NCI-H1694 treated with DMSO at 0.1 percent for 48 hours (cell line): ENCODE measurements around the gene SCNN1A.
"Not testable (repeated sequence)": the region's sequence is repeated elsewhere in the genome, so short reads cannot be mapped to it uniquely, and the experiment has no call there.

Experiments
- DNase-seq: peaks from one replicate; lab custom pipeline; 2025; lab: John Stamatoyannopoulos, UW

The SCNN1A gene

GRCh38 chr12:6347367-6348338 is 27.7 kb downstream of the SCNN1A start:
- DNase-seq = no peak

- no peak for DNase-seq
Observed at GRCh38 chr12:6346942-6347341, 28.4 kb downstream of the SCNN1A start.

DNA sequence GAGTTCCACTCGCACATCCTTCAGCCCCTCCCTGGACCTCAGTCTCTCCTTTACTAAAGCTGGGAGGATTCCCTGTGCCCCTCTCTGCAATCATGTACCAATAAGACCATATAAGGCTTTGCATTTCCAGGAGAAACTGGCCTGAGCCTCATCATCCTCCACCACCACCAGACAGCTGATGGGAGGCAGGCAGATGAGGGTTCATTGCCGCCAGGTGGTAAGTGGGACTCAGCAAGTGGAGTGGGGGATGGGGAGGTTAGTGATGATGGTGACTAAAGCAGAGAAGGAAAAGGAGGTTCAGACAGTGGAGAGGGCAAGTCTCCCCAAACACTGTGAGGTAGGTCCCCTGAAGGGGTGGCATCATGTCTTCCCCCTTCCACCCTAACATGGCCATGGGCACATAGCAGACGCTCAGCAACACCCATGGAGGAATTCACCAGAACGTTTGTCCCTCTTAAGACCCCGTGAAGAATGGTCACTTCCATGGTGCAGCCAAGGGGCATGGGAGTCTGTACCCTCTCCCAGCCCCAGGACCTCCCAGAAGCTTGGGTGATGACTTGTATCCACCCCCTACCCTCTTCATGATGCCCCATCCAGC is 29.0 kb downstream of the SCNN1A start:
- DNase-seq = no peak

DNA sequence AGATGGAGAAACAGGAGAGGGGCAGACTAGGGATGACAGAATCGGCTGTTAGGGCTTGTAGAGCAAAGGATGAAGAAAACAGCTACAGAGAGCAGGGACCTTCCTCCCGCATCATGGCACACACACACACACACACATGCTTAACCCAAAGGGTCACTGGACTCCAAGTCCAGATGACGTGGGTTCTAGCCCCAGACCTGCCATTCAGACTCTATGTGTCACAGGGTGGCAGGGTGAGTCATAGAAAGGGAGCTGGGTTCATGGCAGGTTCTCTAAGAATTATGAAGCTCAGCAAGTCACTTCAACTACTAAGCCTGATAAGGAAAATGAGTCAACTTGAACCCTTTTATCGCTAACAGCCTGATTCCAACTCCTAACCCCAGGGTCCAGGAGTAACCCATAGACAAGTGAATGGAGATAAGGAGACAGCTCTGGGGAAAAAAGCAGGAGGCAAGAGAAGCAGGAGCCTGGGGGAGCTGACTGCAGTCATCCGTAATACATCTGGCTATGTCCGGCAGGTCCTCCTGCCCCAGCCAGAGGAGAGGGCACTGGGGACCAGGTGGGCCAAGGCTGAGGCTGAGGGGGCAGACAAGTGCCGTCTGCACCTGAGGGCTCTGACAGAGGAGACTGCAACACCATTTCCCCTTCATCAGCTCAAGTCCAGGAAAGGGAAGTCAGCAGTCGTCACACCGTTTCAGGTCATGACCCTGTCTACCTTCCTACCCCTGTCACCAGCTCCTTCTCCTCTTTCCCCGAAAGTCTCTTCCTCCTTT is 29.9 kb downstream of the SCNN1A start:
- DNase-seq = no peak

DNA sequence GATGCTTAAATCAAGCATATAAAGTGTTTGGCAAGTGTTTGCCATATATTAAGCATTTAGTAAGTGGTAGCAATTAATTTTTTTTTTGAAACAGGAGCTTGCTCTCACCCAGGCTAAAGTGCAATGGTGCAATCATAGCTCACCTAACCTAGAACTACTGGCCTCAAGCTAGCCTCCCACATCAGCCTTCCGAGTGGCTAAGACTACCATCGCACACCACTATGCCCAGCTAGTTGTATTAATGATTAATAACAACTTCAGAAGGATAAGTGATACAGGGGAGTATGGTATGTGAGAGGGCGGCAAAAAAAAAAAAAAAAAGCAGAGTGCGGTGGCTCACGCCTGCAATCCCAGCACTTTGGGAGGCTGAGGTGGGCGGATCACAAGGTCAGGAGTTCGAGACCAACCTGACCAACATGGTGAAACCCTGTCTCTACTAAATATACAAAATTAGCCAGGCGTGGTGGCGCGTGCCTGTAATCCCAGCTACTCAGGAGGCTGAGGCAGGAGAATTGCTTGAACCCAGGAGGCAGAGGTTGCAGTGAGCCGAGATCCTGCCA is 31.2 kb downstream of the SCNN1A start:
- DNase-seq = not testable (repeated sequence)

DNA sequence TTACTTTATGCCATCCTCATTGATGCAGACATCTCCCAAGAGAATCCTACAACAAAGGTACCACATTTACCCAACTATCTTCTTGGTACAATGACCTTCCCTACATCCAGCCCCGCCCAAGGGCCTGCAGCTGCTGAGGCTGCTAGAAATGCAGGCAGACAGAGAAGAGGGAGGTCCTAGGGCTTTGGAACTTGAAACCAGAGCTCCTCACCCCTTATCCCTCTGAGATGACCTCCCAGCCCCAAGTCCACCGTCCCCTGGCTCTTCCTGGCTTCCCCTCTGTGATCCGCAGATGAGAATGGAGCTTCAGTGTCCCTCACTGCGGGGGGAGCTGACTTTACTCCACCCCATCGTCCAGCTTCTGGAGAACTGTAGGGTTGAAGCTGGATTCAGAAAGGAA is 31.8 kb downstream of the SCNN1A start:
- no peak for DNase-seq

- DNase-seq = no peak
Observed at GRCh38 chr12:6342140-6342889, 33.0 kb downstream of the SCNN1A start.

GRCh38 chr12:6341417-6342139 is 33.8 kb downstream of the SCNN1A start, which contains the start of gene TNFRSF1A:
TNFRSF1A (minus strand) TSS chr12:6342076; CDS start chr12:6341814, 262 bp downstream.
- no peak for DNase-seq

- DNase-seq = no peak
Observed at GRCh38 chr12:6340745-6341416, 34.5 kb downstream of the SCNN1A start.

DNA sequence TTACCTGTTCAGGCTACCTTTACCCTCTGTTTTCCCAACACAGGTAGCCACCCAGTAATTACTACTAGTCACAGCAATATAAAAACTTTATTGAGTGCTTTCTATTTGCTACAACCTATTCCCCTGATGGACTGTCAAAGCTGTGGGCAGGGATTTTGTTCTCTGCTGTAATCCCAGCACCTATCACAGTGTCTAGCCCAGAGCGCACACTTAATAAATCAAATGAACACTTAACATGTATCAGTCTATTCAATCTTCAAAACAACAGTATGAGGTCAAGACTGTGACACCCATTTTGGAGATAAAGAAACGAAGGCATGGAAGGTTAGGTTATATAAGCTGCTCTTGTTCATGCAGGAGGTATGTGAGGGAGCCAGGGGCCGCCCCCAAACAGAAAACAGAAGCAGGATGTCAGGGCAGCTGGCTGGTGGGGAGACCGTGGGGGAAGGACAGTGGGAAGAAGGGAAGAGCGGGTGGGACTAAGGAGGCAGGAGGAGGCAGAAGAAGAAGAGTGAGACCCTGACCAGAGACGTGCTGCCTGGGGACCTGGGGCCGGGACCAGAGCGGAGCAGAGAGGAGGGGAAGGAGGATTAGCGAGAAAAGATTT is 35.2 kb downstream of the SCNN1A start:
- DNase-seq = no peak

DNA sequence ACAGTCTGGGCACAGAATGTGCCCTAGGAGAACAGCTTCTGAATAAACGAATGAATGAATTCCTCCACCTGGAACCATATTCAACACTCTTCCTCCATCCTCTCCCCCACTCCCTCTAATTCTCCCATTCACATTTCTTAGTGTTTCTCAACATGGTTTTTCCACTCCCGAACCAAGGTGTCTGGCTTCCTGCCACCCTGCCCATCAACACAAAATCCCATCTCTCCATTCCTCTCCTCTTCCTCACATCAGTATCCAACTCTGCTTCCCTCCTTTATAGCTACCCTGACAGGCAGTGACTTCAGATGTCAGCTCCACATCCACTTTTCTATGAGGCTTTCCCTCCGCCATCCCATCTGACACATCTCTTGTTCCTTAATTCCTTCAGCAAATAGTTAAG is 36.4 kb downstream of the SCNN1A start:
- DNase-seq = no peak

DNA sequence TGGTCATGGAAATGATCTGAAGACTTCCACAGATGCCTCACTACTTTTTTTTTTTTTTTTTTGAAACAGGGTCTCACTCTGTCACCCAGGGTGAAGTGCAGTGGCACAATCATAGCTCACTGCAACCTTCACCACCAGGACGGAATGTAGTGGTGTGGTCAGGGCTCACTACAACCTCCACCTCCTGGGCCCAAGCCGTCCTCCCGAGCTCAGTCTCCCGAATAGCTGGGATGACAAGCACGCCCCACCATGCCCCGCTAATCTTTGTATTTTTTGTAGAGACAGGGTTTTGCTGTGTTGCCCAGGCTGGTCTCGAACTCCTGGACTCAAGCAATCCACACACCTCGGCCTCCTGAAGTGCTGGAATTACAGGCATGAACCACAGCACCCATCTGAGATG is 36.8 kb downstream of the SCNN1A start:
- DNase-seq = not testable (repeated sequence)

- no peak for DNase-seq
Observed at GRCh38 chr12:6337958-6338433, 37.4 kb downstream of the SCNN1A start.

DNA sequence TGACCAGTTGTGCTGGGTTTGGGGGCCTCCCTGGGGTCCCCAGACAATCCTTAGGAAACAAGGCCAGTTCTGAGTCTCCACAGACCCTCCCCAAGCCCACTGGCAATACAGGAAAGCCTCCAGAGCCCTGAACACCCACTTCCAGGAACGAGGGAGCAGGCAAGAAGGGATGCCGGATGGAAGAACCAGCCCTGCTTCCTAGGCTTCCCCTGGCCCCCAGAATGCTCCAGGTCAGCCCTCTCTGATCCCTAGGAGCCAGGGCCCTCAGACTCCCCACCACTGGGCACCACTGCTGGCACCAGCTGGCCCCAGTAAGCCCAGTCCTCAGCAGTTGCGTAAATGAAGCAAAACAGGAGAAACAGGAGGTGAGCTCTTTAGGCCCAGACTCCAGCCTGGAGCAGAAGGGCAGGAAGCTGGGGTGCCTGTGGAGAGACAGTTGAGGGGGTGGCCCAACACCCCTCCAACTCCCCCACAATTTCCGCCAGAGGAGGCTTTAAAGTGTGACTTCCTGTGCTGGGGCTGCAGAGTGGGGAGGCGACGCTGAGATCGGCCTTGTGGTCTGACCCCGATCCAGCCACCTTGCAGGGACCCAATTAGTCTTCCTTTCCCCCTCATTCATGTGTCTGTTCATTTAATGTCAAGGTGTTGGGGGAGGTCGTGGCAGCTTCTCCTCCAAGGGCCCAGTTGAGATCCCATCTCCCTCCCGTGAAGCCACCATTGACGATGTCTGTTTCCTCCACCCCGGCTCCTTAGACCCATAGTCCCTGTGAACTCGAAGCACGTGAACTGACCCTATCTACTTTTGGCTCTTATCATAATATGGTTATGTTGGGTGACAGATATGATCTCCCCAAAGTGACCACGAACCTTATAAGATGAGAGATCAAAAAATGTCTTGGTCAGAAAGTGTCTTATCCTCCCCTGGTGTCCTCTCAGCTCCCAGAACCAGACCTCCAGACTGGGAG is 38.2 kb downstream of the SCNN1A start:
- no peak for DNase-seq

- no peak for DNase-seq
Observed at GRCh38 chr12:6336079-6336888, 39.1 kb downstream of the SCNN1A start.

DNA sequence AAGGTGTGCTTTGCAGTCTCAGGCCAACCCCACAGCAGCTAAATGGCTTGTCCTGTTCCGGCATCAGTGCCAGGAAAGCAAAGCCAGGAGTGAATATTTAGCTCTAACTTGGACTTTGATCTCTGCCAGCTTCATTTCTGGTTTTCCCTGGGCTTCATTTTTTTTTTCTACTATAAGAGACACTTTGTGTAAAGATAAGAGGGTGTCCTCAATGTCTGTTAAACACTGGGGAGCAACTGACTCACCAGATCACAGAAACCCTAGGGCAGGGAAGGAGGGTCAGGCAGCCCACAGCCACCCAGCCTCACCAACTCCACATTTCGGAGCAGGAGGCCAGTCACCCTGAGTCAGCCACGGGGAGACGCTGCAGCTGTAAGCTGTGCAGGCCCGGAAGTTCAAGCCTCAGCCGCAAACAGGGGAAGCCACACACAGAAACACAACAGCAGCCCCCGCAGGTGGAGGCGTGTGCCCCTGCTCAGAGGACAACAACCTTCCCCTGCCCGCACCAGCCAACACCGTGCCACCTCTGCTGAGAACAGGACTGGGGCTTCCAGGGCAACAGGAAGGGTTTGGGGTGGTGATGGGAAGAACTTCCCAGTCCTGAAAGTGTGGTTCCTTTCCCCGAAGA is 39.8 kb downstream of the SCNN1A start:
- no peak for DNase-seq

GRCh38 chr12:6334940-6335450 is 40.4 kb downstream of the SCNN1A start:
- DNase-seq = no peak
